T-helper 2 cell treated with Interferon-gamma antibody and Interleukin-4, amounts not matched to agents 5 μg/mL and 100 μg/mL, for 36 hours (primary cell): Measurements from ENCODE around the gene VPS16.
"Not testable (repeated sequence)": the region's sequence is repeated elsewhere in the genome, so short reads cannot be mapped to it uniquely, and the experiment has no call there.

Experiments used
- DNase-seq: peaks from one replicate; pipeline ENCODE4 v3.0.0; 2021; ENCODE audit warnings: low spot score
- H3K27ac Mint-ChIP-seq: one replicate; pipeline ENCODE4 v1.8.0; 2021; ENCODE audit warnings: mild to moderate bottlenecking, mixed read lengths
- H3K27me3 Mint-ChIP-seq: one replicate; pipeline ENCODE4 v1.8.0; 2021; ENCODE audit warnings: low read depth, mixed read lengths
- H3K36me3 Mint-ChIP-seq: one replicate; pipeline ENCODE4 v1.8.0; 2021; ENCODE audit warnings: low read depth, mixed read lengths
- H3K4me1 Mint-ChIP-seq: one replicate; pipeline ENCODE4 v1.8.0; 2021; ENCODE audit warnings: low read depth, mixed read lengths
- H3K4me3 Mint-ChIP-seq: one replicate; pipeline ENCODE4 v1.8.0; 2022; ENCODE audit warnings: mild to moderate bottlenecking, moderate library complexity, mixed read lengths
- H3K9me3 Mint-ChIP-seq: one replicate; pipeline ENCODE4 v1.8.0; 2021; ENCODE audit warnings: mixed read lengths

Gene VPS16

GRCh38 chr20:2801286-2801728 lies 39.2 kb upstream of the VPS16 start:
- H3K9me3 Mint-ChIP-seq = no peaks in the 10 kb centered on the region

DNA sequence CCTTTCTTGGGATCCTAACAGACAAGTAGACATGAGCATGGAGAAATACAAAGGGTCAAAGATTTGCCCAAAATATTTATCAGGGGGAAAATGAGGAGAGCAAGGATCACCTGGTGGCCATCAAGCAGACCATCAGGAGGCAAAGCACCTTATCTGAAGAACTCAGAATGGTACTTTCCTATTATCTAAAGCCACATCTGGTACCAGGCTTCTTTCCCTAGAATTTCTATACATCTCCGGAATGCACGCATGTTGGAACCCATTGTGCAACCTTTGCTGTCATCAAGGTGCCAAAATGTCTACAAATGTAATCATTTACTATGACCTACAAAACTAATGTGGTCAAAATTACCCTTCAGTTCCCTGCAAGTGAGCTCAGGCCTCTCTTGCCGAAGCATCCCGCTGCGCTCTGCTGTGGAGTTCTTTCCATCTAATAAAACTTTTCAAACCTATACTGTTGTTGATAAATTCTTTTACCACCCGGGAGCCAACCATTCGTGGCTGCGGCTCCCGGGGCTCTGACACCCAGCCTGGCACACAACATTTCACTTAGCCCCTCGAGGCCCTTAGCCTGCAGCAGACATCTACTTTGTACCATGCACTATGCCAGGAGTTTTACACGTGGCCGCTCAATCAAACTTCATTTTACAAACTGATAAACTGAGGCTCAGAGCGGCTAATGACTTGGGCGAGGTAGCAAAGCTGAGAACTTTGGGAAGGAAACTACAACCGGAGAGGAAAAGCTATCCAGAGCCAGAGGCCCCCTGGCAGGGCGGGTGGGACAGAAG lies 36.3 kb upstream of the VPS16 start:
- DNase-seq = no peak
- no peak overlapping the region for H3K27ac Mint-ChIP-seq
- H3K36me3 Mint-ChIP-seq = peaks cover 2% of the 10 kb centered on the region
- H3K4me3 Mint-ChIP-seq = no peak overlapping the region
- H3K9me3 Mint-ChIP-seq = no peaks in the 10 kb centered on the region
- H3K27me3 Mint-ChIP-seq = peaks cover 73% of the 10 kb centered on the region
- H3K4me1 Mint-ChIP-seq = peaks cover 20% of the 10 kb centered on the region

More at GRCh38 chr20:2801286-2801728, 39.2 kb upstream of the VPS16 start:
- H3K27me3 Mint-ChIP-seq = peaks cover 62% of the 10 kb centered on the region
- peak overlapping the region; percentile 75 for H3K4me3 Mint-ChIP-seq
- H3K27ac Mint-ChIP-seq = no peak overlapping the region
- peaks cover 17% of the 10 kb centered on the region for H3K4me1 Mint-ChIP-seq
- H3K36me3 Mint-ChIP-seq = peaks cover 2% of the 10 kb centered on the region
- no peak for DNase-seq

- Mint-ChIP-seq H3K27ac (no peak overlapping the region), H3K9me3 (no peaks in the 10 kb centered on the region), H3K4me1 (peaks cover 13% of the 10 kb centered on the region), H3K4me3 (no peak overlapping the region), H3K27me3 (peaks cover 64% of the 10 kb centered on the region), H3K36me3 (peaks cover under 1% of the 10 kb centered on the region)
- no peak for DNase-seq
Measured at GRCh38 chr20:2804852-2805688, 35.5 kb upstream of the VPS16 start.

DNA sequence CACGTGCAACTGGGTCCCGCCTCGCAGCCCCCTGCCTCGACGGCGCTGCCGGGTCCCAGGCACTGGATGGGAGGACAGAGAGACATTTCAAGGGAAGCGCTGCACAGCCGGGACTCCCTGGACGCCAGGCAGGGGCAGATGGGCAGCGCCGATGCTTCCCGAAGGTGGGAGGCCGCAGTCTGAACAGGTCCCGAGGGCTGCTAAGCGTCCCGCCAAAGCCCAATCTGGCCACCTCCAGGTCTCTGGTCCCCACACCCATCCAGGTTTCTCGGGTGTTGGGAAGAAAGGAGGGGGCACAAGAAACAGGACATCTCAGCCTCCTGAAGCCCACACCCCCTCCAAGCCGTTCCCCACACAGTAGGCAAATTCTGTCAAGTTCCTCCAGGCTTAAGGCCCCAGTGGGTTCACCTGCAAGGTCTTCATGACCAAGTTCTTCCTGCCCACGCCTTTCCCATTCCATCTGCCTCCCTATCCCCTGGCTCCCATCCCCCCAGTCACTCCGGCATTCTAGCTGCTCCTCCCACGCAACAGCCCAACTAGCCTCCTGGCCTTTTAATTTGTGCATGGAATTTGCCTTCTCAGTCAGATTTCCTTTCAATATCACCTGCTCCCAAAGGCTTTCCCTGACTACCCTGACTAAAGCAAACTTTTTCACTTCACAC lies 34.7 kb upstream of the VPS16 start:
- Mint-ChIP-seq H3K4me1 (peaks cover 10% of the 10 kb centered on the region), H3K27me3 (peaks cover 62% of the 10 kb centered on the region), H3K9me3 (no peaks in the 10 kb centered on the region), H3K36me3 (no peaks in the 10 kb centered on the region), H3K27ac (no peak overlapping the region), H3K4me3 (no peak overlapping the region)
- DNase-seq = no peak

GRCh38 chr20:2806351-2806701 lies 34.2 kb upstream of the VPS16 start:
- DNase-seq = no peak
- H3K27ac Mint-ChIP-seq = no peak overlapping the region
- no peak overlapping the region for H3K4me3 Mint-ChIP-seq
- H3K4me1 Mint-ChIP-seq = peaks cover 5% of the 10 kb centered on the region
- no peaks in the 10 kb centered on the region for H3K9me3 Mint-ChIP-seq
- peaks cover 62% of the 10 kb centered on the region for H3K27me3 Mint-ChIP-seq
- H3K36me3 Mint-ChIP-seq = no peaks in the 10 kb centered on the region

- Mint-ChIP-seq H3K9me3 (peaks cover 6% of the 10 kb centered on the region), H3K27me3 (peaks cover 59% of the 10 kb centered on the region), H3K4me1 (peaks cover 2% of the 10 kb centered on the region), H3K27ac (no peak overlapping the region), H3K4me3 (no peak overlapping the region), H3K36me3 (no peaks in the 10 kb centered on the region)
- DNase-seq = no peak
Measured at GRCh38 chr20:2807019-2807418, 33.5 kb upstream of the VPS16 start.

- DNase-seq, H3K4me1 Mint-ChIP-seq, H3K36me3 Mint-ChIP-seq, H3K4me3 Mint-ChIP-seq, H3K27ac Mint-ChIP-seq: not testable (repeated sequence)
- Mint-ChIP-seq H3K27me3 (peaks cover 58% of the 10 kb centered on the region), H3K9me3 (peaks cover 12% of the 10 kb centered on the region)
Measured at GRCh38 chr20:2807929-2808328, 32.6 kb upstream of the VPS16 start.

- Mint-ChIP-seq H3K27ac (no peak overlapping the region), H3K36me3 (no peaks in the 10 kb centered on the region), H3K4me1 (peaks cover 2% of the 10 kb centered on the region), H3K27me3 (peaks cover 56% of the 10 kb centered on the region), H3K9me3 (peaks cover 16% of the 10 kb centered on the region), H3K4me3 (no peak overlapping the region)
- no peak for DNase-seq
Measured at GRCh38 chr20:2809690-2810089, 30.9 kb upstream of the VPS16 start.

GRCh38 chr20:2812189-2812588 lies 28.4 kb upstream of the VPS16 start:
- Mint-ChIP-seq H3K27ac (no peak overlapping the region), H3K27me3 (peaks cover 43% of the 10 kb centered on the region), H3K4me3 (no peak overlapping the region), H3K9me3 (peaks cover 16% of the 10 kb centered on the region), H3K4me1 (peaks cover 2% of the 10 kb centered on the region), H3K36me3 (no peaks in the 10 kb centered on the region)
- no peak for DNase-seq

DNA sequence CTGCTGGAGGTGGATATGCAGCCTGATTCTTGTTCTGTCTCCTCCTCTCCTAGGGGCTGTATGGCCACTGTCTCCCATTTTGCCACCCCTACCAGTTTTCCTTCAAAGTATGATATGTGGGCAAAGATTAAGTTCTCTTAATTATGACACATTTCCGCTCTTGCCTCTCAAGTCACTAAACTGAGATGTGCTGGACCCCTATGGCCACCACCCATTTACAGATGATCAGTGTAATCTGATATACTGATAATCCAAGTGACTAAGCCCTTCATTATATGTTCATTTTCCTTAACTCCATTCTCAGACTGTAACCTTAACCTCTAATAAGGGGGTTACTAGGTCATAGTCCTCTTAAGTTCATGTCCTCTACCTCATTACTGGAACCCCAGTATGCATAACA lies 26.5 kb upstream of the VPS16 start:
- peaks cover under 1% of the 10 kb centered on the region for H3K4me1 Mint-ChIP-seq
- H3K4me3 Mint-ChIP-seq = no peak overlapping the region
- no peaks in the 10 kb centered on the region for H3K36me3 Mint-ChIP-seq
- H3K9me3 Mint-ChIP-seq = peaks cover 16% of the 10 kb centered on the region
- no peak for DNase-seq
- no peak overlapping the region for H3K27ac Mint-ChIP-seq
- H3K27me3 Mint-ChIP-seq = peaks cover 44% of the 10 kb centered on the region

DNA sequence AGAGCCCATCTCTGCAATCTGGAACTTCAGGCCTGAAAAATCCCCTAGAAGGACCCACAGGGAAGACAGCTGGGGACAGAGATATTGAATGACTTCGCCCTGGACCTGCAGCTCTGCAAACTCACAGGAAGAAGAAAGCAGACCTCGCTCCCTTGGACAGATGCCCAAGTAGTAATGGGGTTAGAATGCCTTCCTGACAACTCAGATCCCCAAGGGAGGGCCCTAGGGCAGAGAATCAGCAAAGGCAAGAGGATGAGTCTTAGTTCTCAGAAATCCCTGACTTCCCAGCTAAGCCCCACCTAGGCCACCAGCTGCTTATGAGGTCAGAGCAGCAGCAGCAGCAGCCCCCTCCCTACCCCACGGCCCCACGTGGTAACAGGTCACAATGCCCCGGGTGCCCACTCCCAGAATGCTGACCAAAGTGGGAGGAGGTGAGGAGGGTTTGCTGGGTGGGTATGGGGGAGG lies 25.9 kb upstream of the VPS16 start, which contains the start of gene C20orf141:
C20orf141 (plus strand) TSS at position 401 of the 465 bp plus-strand sequence. CDS start 198 bp downstream, outside the sequence.
- no peaks in the 10 kb centered on the region for H3K36me3 Mint-ChIP-seq
- H3K4me3 Mint-ChIP-seq = no peak within 1 kb of the TSS
- H3K4me1 Mint-ChIP-seq = no peaks in the 10 kb centered on the region
- H3K27me3 Mint-ChIP-seq = peaks cover 46% of the 10 kb centered on the region
- DNase-seq = no peak
- H3K27ac Mint-ChIP-seq = no peak within 1 kb of the TSS
- H3K9me3 Mint-ChIP-seq = peaks cover 16% of the 10 kb centered on the region

DNA sequence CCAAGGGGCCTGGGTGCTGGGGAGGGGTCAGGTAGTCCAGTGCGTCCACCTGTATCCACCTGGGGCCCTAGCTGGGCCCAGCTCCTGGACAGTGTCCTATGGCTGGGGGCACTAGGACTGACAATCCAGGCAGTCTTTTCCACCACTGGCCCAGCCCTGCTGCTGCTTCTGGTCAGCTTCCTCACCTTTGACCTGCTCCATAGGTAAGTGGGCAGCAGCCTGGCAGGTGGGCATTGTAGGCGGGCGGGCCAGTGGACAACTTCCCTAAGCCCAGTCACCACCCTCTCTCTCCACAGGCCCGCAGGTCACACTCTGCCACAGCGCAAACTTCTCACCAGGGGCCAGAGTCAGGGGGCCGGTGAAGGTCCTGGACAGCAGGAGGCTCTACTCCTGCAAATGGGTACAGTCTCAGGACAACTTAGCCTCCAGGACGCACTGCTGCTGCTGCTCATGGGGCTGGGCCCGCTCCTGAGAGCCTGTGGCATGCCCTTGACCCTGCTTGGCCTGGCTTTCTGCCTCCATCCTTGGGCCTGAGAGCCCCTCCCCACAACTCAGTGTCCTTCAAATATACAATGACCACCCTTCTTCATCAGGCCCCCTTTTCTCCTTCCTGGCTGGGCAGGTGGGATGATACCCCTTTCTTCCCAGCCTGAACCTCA lies 25.2 kb upstream of the VPS16 start:
- peaks cover 2% of the 10 kb centered on the region for H3K4me1 Mint-ChIP-seq
- no peaks in the 10 kb centered on the region for H3K36me3 Mint-ChIP-seq
- H3K27me3 Mint-ChIP-seq = peaks cover 53% of the 10 kb centered on the region
- H3K27ac Mint-ChIP-seq = no peak overlapping the region
- H3K4me3 Mint-ChIP-seq = no peak overlapping the region
- DNase-seq = no peak
- H3K9me3 Mint-ChIP-seq = peaks cover 16% of the 10 kb centered on the region

GRCh38 chr20:2816030-2816582 lies 24.4 kb upstream of the VPS16 start, which contains the start of gene TMEM239:
Gene TMEM239, plus strand, starts transcription at chr20:2816364. Its CDS starts 191 bp downstream, at chr20:2816555.
- H3K4me3 Mint-ChIP-seq = no peak within 1 kb of the TSS
- H3K9me3 Mint-ChIP-seq = peaks cover 16% of the 10 kb centered on the region
- H3K27me3 Mint-ChIP-seq = peaks cover 55% of the 10 kb centered on the region
- H3K27ac Mint-ChIP-seq = no peak within 1 kb of the TSS
- H3K4me1 Mint-ChIP-seq = peaks cover 2% of the 10 kb centered on the region
- no peaks in the 10 kb centered on the region for H3K36me3 Mint-ChIP-seq
- DNase-seq = no peak
